HG02763 (cell line): ENCODE data around the gene SMIM24.
"Not testable (repeated sequence)": the region's sequence is repeated elsewhere in the genome, so short reads cannot be mapped to it uniquely, and the experiment has no call there.

ENCODE experiments used
- ATAC-seq: cut with Tn5 transposase; IDR thresholded peaks from one replicate; pipeline ENCODE4 v1.9.1; 2021; ENCODE audit warnings: mild to moderate bottlenecking, moderate library complexity; ENCODE audit not compliant: unreplicated experiment

SMIM24 gene

GRCh38 chr19:3480383-3481091, at the start of gene SMIM24:
SMIM24 (minus strand) TSS chr19:3480525; CDS start chr19:3480463, 62 bp downstream.
- no peak for ATAC-seq

GRCh38 chr19:3529299-3529698, 49.0 kb upstream of the SMIM24 start:
- not testable (repeated sequence) for ATAC-seq

GRCh38 chr19:3528539-3529211, 48.4 kb upstream of the SMIM24 start:
- ATAC-seq: no peak

- no peak for ATAC-seq
Observed at GRCh38 chr19:3528080-3528479, 47.8 kb upstream of the SMIM24 start.

GRCh38 chr19:3527238-3527910, 47.0 kb upstream of the SMIM24 start:
- no peak for ATAC-seq

- no peak for ATAC-seq
Observed at GRCh38 chr19:3526507-3527237, 46.3 kb upstream of the SMIM24 start.

GRCh38 chr19:3524904-3525451, 44.7 kb upstream of the SMIM24 start:
- ATAC-seq: no peak

- ATAC-seq: no peak
Observed at GRCh38 chr19:3524078-3524842, 43.9 kb upstream of the SMIM24 start.

GRCh38 chr19:3523361-3524077, 43.2 kb upstream of the SMIM24 start:
- no peak for ATAC-seq

GRCh38 chr19:3522421-3523360, 42.4 kb upstream of the SMIM24 start:
- ATAC-seq: no peak

GRCh38 chr19:3521104-3521445, 40.8 kb upstream of the SMIM24 start:
- no peak for ATAC-seq

GRCh38 chr19:3520166-3521103, 40.1 kb upstream of the SMIM24 start:
- ATAC-seq: no peak

GRCh38 chr19:3519126-3519525, 38.8 kb upstream of the SMIM24 start:
- no peak for ATAC-seq

- no peak for ATAC-seq
Observed at GRCh38 chr19:3518659-3519058, 38.3 kb upstream of the SMIM24 start.

GRCh38 chr19:3518255-3518654, 37.9 kb upstream of the SMIM24 start:
- ATAC-seq: no peak

- ATAC-seq: no peak
Observed at GRCh38 chr19:3517638-3518037, 37.3 kb upstream of the SMIM24 start.

- no peak for ATAC-seq
Observed at GRCh38 chr19:3516675-3517207, 36.4 kb upstream of the SMIM24 start.
